Activated CD4-positive, alpha-beta T cell treated with anti-CD3 and anti-CD28 coated beads for 1 hour (primary cell): ENCODE results near the gene SPESP1.
"Not testable (repeated sequence)": the region's sequence is repeated elsewhere in the genome, so short reads cannot be mapped to it uniquely, and the experiment has no call there.

Source experiments
- DNase-seq: peaks from one replicate; pipeline ENCODE4 v3.0.0-alpha.2; 2020

SPESP1 gene

GRCh38 chr15:68966996-68967395 is 36.7 kb downstream of the SPESP1 start:
- no peak for DNase-seq

DNA sequence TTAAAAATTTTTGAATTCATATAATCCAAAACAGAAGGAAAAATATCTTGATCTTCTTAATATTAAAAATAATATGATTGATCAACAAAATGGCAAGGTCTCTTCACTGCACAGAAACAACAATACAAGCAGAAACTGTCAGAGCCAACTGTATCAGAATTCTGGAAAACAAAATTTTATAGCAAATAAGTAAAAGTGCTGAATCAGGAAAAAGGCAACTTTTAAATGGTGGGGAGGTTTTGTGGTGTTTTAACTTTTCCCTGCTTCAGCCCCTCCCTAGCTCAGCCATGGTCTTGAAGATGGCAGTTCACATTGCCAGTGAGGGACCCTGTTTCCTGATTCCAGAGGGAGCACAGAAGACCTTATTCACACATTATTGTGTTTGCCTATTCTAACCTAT is 37.6 kb downstream of the SPESP1 start:
- DNase-seq: no peak

GRCh38 chr15:68969298-68969697 is 39.0 kb downstream of the SPESP1 start:
- no peak for DNase-seq

DNA sequence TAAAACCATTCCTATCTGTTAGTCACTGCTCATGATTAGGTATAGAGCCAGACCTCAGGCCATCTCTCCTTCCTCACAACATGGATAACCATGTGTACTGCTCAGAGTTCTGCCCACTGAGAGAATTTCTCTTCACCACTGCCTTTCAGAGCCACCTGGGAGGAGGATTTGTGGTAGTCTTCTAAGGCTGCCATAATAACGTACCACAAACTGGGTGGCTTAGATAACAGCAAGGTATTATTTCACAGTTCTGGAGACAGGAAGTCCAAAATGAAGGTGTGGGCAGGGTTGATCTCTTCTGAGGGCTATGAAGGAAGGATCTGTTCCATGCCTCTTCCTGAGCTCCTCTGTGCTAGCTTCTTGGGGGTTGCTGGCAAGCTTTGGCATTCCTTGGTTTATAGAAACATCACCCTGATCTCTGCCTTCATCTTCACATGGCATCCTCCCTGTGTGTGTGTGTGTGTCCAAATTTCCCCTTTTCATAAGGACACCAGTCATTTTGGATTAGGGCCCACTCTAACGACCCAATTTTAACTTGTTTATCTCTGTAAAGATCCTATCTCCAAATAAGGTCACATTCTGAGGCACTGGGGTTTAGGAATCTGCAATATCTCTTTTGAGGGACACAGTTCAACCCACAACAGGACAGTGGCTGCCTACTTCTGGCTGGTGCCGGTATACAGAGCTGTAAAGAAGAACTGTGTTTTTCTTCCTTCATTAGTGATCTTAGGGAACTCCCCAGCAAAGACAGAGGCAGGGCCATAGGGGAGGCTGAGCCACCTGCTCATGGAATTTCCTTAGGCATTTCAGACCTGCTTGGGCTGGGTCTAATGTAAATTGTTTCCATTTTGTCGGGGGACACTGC is 42.1 kb downstream of the SPESP1 start:
- DNase-seq: no peak

GRCh38 chr15:68975651-68976160 is 45.4 kb downstream of the SPESP1 start:
- DNase-seq: not testable (repeated sequence)

- not testable (repeated sequence) for DNase-seq
Measured at GRCh38 chr15:68977426-68977825, 47.1 kb downstream of the SPESP1 start.

GRCh38 chr15:68979006-68979405 is 48.7 kb downstream of the SPESP1 start:
- DNase-seq: no peak

DNA sequence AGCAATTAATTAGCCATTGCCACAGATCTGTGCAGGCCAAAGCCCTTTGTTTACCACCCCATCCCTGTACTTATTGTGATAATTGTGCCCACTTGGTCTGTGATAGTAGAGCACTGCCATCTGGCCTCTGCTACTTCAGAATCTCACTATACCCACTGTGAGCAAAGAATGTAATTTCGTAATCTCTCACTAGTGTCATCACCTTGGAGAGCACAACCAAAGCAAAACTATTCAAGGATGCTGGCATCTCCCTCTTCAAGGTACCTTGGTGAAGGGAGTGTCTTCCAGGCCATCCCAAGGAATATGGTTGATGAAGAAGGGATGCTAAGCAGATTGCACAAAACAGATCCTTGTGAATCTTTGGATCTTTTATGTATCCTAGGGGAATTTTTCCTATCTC is 49.5 kb downstream of the SPESP1 start:
- DNase-seq: no peak

- DNase-seq: no peak
Measured at GRCh38 chr15:68980786-68981185, 50.5 kb downstream of the SPESP1 start.

DNA sequence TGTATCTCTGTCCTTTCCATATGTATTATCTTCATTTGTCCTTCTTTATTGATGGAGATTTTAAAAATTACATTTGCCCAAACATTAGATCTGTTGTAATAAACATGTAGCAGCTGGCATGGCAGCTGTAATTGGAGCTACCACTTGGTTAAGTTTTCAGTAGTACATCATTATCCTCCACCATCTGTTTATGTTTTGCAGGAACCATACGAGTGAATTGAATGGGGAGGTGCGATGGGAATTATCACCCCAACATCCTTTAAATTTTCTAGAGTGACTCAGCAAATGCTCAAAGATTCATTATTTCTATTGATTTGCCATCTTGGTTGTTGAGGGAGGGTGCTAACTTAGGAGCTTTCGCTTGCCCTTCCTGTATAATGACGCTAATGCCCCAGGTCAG is 51.6 kb downstream of the SPESP1 start:
- no peak for DNase-seq

- DNase-seq: no peak
Measured at GRCh38 chr15:68982976-68983563, 52.7 kb downstream of the SPESP1 start.

GRCh38 chr15:68983961-68984481 is 53.7 kb downstream of the SPESP1 start:
- no peak for DNase-seq

DNA sequence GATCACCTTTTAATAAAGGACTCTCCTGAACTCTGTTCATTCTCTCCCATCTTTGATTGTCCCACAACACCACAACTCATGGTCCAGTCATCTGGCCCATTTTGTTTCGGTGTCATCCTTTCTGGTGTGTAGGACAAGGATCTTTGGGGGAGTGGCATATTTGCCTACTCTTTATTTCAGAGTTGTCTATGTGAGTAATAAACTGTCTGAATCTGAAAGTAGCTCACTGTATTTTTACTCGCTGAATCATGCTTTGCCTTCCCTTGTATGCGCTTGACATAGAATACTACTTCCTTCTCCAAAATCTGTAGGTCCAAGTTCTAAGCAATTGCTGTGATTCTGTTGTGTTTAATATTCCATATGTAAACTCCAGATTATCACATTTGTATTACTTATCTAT is 54.3 kb downstream of the SPESP1 start:
- DNase-seq: no peak

DNA sequence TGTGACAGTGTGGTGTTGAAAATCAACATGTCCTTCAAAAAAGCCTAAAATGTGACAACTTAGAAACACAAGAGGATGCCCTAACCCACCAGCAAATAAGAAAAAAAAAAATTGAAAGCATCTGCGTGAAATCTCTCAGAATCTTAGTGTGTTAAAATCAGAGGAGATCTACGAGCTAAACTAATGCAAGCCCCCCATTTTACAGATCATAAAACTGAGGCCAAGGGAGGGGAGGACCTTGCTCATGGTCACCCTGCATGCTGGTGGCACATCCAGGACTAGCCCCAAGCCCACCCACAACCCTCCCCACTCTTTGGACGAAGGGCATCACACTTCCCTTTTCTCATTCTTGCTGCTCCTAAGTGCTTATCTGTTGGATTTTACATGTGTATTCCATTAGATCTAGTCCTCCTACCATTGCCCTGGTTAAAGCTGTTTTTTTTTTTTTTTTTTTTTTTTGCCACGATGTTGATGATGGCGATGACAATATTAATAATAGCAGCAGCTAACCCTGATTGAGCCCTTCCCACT is 55.1 kb downstream of the SPESP1 start:
- no peak for DNase-seq

DNA sequence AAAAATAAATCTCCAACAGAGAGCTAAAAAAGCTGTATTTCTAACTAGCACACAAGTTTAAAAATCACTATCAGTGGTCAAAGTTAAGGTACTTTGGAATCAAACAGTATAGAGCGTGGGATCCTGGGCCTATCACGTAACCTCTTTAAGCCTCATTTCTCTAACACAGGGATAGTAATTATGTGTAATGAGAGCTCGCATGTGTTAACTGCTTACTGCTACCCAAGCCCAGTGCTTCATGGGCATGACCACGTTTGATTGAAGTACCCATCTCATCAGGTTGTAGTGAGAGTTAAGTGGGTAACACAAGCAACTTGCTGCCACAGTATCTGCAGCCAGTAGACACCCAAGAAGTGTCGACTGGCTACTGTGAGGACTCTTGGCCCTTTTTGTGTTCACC is 56.0 kb downstream of the SPESP1 start:
- DNase-seq: no peak

GRCh38 chr15:68987120-68987519 is 56.8 kb downstream of the SPESP1 start:
- no peak for DNase-seq

GRCh38 chr15:68987676-68988075 is 57.4 kb downstream of the SPESP1 start:
- no peak for DNase-seq

- no peak for DNase-seq
Measured at GRCh38 chr15:68989541-68990230, 59.4 kb downstream of the SPESP1 start.

GRCh38 chr15:68990231-68990991 is 60.1 kb downstream of the SPESP1 start:
- no peak for DNase-seq

DNA sequence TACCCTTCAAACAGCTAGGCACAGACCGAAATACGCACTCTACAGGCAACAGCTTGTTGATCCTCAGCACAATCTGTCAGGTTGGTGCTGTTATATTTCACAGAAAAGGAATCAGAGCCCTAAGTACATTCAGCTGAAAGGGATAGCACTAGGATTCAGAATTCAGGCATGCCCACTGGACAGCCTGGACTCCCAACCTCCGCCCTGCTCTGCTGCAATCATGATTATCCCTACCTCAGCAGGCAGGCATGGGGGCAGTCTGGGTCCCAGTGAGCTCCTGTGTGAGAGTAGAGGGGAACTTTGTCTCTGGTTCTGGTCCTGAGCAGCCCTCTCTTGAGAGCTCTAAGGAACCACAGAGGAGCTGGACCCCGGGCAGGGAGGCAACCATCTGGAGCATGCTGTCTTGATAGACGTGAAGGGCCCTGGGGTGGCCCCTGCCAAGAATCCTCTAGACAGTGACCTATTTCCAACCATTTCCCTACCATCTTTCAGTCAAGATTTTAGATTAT is 60.7 kb downstream of the SPESP1 start:
- no peak for DNase-seq

DNA sequence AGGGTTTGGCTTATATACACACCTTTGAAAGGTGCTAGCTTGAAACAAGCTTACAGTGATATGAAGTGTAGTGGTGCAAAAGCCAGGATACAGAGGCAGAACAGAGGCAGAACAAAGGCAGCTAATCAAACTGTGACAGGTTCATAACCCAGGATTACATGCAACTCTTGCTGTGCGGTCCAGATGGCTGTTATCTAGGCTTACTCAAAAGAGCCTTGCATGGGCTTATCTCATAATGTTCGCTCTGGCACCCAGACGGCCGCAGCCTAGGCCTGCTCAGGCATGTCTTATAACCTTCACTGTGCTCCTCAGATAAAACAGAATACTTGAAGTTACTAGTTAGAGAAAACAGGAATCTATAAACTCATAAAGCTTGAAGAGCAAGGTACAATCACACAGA is 61.4 kb downstream of the SPESP1 start:
- DNase-seq: no peak

GRCh38 chr15:68992696-68993095 is 62.4 kb downstream of the SPESP1 start:
- DNase-seq: no peak
